GM18505 (cell line): Measurements from ENCODE around the gene MRPL11.
"Not testable (repeated sequence)": the region's sequence is repeated elsewhere in the genome, so short reads cannot be mapped to it uniquely, and the experiment has no call there.

Source experiments
- ATAC-seq: cut with Tn5 transposase; IDR thresholded peaks from one replicate; pipeline ENCODE4 v1.9.1; 2021; ENCODE audit not compliant: unreplicated experiment
- POLR2A ChIP-seq: IDR thresholded peaks from 4 replicates; pipeline ENCODE4 v1.6.1; 2011; ENCODE audit warnings: borderline replicate concordance; ENCODE audit not compliant: insufficient read depth, insufficient read length; ENCODE audit errors: extremely low read depth

MRPL11 gene

DNA sequence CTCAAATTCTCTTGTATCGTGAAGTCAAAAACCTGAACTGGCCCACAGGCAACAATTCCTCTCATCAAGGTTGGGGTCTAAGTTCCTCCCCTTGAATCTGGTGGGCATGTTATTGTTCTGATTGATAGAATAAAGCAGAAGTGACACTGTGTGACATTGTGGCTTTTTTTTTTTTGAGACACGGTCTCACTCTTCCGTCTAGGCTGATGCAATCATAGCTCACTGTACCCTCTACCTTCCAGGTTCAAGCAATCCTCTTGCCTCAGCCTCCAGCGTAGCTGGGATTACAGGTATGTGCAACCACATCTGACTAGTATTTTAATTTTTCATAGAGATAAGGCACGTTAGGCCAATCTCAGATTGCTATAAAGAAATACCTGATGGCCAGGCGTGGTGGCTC, 19.2 kb upstream of the MRPL11 start:
- TF ChIP-seq POLR2A, result no peak
- no peak for ATAC-seq

DNA sequence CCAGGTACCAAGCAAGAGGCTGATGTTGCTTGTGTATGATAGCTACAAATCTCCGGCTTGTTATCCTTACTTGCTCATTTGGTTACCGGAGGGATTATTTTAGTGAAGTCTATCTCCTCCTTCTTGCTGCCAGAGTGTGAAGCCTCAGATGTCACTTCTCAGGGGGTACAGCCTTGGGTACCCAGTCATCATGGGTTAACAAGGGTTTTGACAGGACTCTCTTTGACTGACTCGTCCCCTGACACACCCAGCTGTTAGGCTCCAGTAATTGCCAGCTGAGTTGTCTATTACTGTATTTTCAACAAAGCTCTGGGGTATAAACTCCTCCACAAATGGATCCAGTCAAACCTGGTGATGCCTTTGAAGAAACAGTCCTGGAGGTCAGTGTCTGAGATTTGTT, 16.2 kb upstream of the MRPL11 start:
- no peak for TF ChIP-seq POLR2A
- ATAC-seq, result no peak

DNA sequence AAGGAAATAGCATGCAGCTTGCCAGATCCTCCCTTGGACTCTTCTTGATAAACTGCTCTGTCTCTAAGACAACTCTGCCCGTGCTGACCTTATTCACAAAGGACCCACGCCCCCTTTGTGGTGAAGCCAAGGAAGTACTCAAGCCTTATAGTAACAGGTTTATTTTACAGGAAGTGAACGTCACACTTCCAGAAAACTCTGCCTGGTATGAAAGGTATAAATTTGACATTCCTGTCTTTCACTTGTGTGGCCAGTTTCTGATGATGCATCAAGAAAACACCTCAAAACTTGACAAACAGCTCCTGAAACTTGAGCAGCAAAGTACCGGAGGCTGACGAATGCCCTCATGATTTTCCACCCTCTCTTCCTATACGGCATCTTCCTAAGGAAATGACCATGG, 15.6 kb upstream of the MRPL11 start:
- no peak for TF ChIP-seq POLR2A
- no peak for ATAC-seq

DNA sequence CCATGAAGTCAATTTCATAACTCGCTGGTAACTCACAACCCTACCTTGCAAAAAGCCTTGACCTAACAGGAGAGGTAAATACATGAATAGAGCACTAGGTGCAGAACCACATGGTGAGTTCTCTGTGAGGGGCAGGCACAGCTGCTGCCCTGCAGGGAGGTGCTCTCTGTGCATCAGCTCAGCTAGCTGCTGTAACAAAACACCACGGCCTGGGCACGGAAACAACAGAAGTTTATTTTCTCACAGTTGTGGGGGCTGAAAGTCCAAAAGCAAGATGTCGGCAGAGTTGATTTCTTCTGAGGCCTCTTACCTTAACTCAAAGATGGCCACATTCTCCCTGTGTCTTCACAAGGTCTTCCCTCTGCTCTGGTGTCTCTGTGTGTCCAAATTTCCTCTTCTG, 13.0 kb upstream of the MRPL11 start:
- ATAC-seq, result no peak
- no peak for TF ChIP-seq POLR2A

DNA sequence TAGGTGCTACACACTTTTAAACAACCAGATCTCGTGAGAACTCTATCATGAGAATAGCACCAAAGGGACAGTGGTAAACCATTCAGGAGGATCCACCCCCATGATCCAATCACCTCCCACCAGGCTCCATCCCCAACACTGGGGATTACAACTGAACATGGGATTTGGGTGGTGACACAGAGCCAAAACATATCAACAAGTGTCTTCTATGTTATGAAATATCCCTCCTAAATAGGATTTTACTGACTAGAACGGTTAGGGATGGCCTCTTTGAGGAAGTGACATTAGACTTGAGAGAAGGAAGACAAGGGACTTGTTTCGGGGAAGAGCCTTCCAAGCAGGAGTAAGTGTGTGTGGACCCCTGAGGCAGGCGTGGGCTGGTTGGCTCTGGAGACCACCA, 11.9 kb upstream of the MRPL11 start:
- no peak for ATAC-seq
- no peak for TF ChIP-seq POLR2A

DNA sequence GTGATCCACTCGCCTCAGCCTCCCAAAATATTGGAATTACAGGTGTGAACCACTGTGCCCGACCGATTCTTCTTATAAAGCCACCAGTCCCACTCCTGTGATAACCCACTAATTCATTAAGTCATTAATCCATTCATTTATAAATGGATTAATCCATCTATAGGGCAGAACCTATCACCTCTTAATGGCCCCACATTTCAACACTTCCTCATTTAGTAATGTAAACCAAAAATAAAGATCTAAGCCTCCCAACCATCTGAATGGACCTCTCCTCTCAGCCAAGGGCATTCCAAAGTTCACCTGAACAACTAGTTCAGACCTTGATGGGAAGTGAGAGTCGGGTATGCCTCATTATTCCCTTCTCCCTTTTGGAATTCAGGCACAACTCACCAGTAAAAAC, 9.9 kb upstream of the MRPL11 start:
- TF ChIP-seq POLR2A, result no peak

DNA sequence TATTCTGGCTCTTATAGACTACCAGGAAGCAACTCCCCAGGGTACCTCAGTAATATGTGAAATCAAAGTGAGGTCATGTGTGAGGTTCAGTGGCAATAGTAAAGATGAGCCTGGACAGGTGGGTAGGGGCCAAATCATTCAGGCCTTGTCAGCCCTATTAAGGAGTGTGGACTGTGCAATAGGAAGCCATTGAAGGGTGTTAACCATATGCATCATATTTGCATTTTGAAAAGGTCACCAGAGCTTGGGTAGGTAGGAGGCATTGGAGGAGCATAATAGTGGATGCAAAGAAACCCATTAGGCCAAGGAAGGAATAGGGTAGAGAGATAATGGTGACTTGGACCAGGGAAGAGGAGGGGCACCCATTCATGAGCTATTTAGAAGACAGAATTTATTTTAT, 8.4 kb upstream of the MRPL11 start:
- no peak for ATAC-seq
- no peak for TF ChIP-seq POLR2A

More for the DNA sequence above, 9.9 kb upstream of the MRPL11 start:
- ATAC-seq, result no peak

DNA sequence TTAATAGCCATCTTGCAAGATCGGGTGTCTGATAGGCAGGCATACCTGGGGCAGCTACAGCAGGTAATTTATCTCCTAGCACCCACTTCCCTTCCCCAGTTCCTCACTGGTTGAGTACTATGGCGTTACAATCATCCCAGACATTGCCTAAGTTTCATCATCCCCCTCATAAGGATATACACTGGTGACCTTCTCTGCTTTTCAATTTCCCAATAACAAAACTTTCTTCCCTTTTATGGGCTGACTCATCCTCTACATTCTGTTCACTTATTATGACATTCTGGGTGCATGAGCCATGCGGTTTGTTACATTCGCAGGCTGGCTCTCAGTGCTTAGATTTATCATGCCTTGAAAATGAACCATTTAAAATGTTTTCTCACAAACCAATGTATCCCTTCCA, 5.0 kb upstream of the MRPL11 start:
- no peak for ATAC-seq
- no peak for TF ChIP-seq POLR2A

DNA sequence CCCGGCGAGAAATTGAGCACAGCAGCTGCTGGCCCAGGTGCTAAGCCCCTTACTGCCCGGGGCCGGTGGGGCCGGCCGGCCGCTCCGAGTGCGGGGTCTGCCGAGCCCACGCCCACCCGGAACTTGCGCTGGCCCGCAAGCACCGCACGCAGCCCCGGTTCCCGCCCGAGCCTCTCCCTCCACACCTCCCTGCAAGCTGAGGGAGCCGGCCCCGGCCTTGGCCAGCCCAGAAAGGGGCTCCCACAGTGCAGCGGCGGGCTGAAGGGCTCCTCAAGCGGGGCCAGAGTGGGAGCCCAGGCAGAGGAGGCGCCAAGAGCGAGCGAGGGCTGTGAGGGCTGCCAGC, 2.3 kb upstream of the MRPL11 start:
- ATAC-seq, result not testable (repeated sequence)

DNA sequence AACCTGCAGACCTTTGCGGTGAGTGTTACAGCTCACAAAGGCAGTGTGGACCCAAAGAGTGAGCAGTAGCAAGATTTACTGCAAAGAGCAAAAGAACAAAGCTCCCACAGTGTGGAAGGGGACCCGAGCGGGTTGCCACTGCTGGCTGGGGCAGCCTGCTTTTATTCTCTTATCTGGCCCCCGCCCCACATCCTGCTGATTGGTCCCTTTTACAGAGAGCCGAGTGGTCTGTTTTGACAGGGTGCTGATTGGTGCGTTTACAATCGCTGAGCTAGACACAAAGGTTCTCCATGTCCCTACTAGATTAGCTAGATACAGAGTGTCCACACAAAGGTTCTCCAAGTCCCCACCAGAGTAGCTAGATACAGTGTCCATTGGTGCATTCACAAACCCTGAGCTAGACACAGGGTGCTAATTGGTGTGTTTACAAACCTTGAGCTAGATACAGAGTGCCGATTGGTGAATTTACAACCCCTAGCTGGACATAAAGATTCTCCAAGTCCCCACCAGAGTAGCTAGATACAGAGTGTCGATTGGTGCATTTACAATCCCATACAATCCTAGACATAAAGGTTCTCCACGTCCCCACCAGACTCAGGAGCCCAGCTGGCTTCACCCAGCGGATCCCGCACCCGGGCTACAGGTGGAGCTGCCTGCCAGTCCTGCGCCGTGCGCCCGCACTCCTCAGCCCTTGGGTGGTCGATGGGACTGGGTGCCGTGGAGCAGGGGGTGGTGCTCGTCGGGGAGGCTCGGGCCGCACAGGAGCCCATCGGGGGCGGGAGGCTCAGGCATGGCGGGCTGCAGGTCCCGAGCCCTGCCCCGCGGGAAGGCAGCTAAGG, 1.7 kb upstream of the MRPL11 start:
- not testable (repeated sequence) for ATAC-seq

DNA sequence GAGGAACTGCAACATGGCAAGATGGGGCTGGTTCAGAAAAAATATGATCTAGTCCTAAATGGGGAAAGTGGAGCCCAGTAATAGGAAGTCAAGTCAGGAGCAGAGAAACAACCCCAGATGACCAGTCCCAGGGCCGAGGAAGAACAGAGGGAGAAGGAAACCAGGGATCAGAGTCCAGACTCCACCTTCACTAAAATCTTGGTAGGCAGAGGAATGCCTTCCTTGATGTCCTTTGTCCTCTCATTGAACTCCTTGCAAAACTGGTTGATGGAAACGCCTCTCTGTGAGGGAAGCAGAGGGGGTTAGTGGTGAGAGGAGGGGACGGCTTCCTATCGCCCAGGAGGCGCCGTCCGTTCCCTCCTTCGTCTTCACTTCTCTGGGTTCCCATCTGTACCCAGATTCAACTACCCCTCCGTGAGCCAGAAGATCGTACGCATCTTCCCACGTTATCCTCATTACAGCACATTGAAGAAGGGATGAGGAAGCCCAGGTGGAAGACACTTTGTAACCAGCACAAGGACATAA, 607 bp downstream of the MRPL11 start:
- no peak for ATAC-seq
- no peak for TF ChIP-seq POLR2A

DNA sequence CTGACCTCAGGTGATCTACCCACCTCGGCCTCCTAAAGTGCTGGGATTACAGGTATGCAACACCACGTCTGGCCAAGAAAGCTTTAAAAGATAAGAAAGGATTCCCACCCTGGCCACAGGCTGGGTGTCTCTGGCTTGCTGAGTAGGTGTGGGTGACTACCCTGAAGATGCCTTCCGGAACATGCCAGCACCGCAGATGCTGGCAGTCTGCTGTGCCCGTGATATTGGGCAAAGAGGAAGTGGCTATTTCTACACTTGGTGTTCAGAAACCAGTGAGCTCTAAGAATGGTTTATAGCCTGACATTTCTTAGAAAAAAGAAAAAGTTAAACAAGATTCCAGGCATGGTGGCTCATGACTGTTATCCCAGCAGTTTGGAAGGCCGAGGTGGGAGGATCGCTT, 6.1 kb downstream of the MRPL11 start:
- ATAC-seq, result no peak
- no peak for TF ChIP-seq POLR2A

DNA sequence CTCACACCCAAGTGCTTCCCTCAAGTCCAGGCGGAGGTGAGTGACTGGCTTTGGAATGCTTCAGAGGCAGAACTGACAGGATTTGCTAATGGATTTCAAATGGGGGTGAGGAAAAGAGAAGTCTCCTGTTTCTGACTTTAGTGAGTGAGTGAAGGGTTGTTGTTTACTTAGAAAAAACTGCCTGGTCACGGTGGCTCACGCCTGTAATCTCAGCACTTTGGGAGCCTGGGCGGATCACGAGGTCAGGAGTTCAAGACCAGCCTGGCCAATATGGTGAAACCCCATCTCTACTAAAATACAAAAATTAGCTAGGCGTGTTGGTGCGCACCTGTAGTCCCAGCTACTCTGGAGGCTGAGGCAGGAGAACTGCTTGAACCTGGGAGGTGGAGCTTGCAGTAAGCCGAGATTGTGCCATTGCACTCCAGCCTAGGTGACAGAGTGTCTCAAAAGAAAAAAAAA, 6.7 kb downstream of the MRPL11 start:
- not testable (repeated sequence) for ATAC-seq

DNA sequence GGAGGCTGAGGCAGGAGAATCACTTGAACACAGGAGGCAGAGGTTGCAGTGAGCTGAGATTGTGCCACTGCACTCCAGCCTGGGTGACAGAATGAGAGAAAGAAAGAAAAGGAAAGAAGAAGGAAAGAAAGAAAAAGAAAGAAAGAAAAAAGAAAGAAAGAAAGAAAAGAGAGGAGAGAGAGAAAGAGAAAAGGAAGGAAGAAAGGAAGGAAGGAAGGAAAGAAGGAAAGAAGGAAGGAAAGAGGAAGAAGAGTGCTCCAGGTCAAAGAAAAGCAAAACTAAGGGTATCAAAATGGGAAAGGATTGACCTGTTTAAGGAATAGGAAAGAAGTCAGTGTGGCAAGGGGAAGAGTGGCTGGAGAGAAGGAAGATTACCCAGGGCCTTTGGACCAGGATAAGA, 7.4 kb downstream of the MRPL11 start:
- ATAC-seq, result not testable (repeated sequence)

DNA sequence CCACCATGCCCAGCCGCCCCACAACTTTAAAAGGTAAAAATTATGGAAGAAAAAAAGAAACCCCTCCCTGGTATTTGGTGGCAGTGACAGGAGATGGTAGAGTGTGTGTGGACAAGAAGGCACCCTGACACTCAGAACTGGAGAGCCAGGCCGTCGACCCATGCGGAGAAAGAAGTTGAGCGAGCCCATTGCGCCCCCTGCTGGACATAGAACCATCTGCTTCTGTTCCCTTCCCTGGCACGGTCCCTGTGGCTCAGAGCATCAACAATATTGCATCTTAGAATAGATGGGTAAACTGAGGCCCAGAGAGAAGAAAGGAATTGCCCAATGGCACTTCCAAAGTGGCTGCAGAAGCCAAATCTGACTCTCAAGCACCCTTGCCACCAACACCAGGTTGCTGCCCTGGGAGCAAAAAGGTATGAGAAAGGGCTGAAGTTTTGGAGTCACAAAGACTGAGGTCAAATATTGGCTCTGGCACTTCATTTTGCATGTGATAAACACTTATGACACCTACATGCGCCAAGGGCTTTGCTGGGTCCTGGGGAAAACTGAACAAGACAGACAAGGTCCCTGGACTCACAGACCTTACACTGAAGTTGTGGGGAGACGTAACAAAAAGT, 8.6 kb downstream of the MRPL11 start:
- no peak for ATAC-seq
- TF ChIP-seq POLR2A, result no peak

DNA sequence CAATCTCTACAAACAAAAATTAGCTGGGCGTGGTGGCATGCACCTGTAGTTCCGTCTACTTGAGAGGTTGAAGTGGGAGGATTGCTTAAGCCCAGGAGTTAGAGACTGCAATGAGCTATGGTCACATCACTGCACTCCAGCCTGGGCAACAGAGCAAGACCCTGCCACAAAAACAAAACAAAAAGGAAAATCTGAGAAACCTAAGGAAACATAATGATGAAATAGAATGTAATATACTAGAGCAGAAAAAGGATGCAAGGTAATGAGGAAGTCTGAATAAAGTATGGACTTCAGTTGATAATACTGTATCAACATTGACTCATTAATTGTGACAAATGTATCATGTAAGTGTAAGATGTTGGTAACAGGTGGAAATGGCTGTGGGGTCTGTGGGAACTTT, 9.7 kb downstream of the MRPL11 start:
- ATAC-seq, result no peak
- no peak for TF ChIP-seq POLR2A
